Peyer's patch (tissue), 4 donors: ENCODE results near the gene MED31.

ENCODE experiments used
- POLR2A ChIP-seq, 2 donors: fragments of 450-650 bp; IDR thresholded peaks; one replicate each; pipeline ENCODE4 v1.5.1; 2017; ENCODE audit warnings: antibody characterized with exemption in 2 of 2, mild to moderate bottlenecking in 2 of 2, moderate library complexity in 2 of 2
- TF ChIP-seq, protein P1 (sequence below), 6 experiments: fragments of 450-650 bp in 4 of 6; fragments of 200-600 bp in 2 of 6; sonication (generic) in 1 of 6; IDR thresholded peaks; one replicate each; pipeline ENCODE4 v1.5.1; 2017 to 2019; ENCODE audit warnings: antibody characterized with exemption in 6 of 6, mild to moderate bottlenecking in 3 of 6, moderate library complexity in 1 of 6

DNA sequence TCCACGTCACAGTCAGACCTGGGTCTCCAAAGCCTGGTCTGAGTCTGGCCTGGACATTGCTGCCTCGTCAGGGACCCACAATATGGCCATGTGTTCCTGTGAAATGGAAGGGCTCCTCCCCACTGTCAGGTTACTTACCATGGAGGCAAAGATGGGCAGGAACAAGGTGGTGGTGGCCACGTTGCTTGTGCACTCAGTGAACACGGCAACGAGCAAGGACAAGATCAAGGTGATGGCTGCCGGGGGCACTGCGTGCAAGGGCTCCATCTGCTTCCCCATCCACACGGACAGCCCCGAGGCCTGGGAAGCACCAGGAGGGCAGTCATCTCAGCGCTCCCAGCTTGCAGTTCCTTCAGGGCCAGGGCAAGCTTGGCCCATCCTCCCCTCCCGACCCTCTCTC is 39.2 kb upstream of the MED31 start:
- TF ChIP-seq POLR2A (IDR thresholded peaks at IDR 0.05): no peak
- TF ChIP-seq, protein P1, sequence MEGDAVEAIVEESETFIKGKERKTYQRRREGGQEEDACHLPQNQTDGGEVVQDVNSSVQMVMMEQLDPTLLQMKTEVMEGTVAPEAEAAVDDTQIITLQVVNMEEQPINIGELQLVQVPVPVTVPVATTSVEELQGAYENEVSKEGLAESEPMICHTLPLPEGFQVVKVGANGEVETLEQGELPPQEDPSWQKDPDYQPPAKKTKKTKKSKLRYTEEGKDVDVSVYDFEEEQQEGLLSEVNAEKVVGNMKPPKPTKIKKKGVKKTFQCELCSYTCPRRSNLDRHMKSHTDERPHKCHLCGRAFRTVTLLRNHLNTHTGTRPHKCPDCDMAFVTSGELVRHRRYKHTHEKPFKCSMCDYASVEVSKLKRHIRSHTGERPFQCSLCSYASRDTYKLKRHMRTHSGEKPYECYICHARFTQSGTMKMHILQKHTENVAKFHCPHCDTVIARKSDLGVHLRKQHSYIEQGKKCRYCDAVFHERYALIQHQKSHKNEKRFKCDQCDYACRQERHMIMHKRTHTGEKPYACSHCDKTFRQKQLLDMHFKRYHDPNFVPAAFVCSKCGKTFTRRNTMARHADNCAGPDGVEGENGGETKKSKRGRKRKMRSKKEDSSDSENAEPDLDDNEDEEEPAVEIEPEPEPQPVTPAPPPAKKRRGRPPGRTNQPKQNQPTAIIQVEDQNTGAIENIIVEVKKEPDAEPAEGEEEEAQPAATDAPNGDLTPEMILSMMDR (IDR thresholded peaks at IDR 0.05): no peak
